Kidney capillary endothelial cell (primary cell): ENCODE results near the gene PIMREG.
"Not testable (repeated sequence)": the region's sequence is repeated elsewhere in the genome, so short reads cannot be mapped to it uniquely, and the experiment has no call there.

ENCODE experiments used
- DNase-seq: peaks from one replicate; pipeline ENCODE4 v3.0.0-alpha.2; 2018; ENCODE audit warnings: low spot score

Gene PIMREG

GRCh38 chr17:6479622-6480302 is 35.5 kb downstream of the PIMREG start:
- DNase-seq, result no peak

- no peak for DNase-seq
Observed at GRCh38 chr17:6480303-6480675, 36.0 kb downstream of the PIMREG start.

DNA sequence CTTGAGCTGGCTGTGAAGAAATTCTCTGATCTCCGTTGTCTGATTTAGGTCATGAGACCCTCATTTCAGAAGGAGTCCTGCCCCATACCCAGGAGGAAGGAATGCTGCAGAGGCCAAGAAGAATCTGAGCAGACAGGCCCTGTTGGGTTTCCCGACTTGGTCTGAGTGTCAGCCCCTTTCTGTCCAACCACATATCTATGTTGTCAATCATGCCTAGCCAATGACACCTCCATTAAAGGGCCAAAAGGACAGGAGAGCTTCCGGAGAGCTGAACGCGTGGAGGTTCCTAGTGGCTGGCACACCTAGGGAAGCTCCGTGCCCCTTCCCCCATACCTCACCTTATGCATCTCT is 37.8 kb downstream of the PIMREG start:
- DNase-seq, result no peak

DNA sequence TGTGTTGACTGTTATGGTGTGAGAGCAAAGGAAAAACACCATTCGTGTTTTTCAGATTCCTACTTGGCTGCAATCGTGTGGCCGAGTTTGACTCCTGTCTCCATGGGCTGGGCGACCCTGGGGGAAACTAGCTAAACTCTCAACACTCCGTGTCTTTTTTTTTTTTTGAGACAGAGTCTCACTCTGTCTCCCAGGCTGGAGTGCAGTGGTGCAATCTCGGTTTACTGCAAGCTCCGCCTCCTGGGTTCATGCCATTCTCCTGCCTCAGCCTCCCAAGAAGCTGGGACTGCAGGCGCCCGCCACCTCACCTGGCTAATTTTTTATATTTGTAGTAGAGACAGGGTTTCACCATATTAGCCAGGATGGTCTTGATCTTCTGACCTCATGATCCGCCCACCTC is 38.5 kb downstream of the PIMREG start:
- DNase-seq, result not testable (repeated sequence)

GRCh38 chr17:6483507-6483906 is 39.3 kb downstream of the PIMREG start:
- DNase-seq, result no peak

GRCh38 chr17:6485646-6486412 is 41.6 kb downstream of the PIMREG start:
- DNase-seq, result no peak

DNA sequence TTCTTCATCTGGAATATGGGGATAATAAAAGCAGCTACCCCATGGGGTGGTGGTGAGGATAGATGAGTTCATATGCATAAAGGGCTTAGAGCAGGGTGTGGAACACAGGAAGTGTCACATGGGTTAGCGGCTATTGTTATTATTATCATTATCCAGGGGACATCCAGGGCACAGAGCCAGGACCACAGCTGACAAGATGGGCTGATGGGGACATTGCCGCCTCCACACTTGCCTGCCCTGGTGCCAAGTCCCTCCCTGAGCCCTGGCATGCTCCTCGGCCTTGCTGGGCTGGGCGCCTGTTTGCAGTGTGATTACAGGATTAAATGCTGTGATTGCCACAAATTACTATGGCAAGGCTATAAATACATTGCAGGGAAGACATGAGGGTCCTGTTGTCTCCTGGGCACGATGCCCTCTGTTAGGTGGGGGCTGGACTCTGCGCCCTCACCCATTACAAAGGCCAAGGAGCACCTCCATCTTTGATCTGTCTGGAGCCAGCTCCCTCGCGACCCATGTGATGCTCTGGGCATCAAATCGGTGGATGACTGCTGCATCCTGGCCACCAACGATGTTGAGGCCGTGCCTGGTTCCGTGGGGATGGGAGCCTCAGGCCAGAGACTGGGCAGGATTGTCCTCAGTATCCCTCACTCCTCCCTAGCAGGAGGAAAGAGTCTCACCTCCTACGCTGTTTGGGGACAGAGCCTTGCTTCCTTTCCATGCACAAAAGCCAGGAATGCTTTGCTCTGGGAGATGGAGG is 43.2 kb downstream of the PIMREG start:
- DNase-seq, result no peak

GRCh38 chr17:6488008-6488539 is 43.8 kb downstream of the PIMREG start:
- no peak for DNase-seq

GRCh38 chr17:6489016-6489550 is 44.8 kb downstream of the PIMREG start:
- DNase-seq, result no peak

- DNase-seq, result no peak
Observed at GRCh38 chr17:6491071-6491700, 46.9 kb downstream of the PIMREG start.

GRCh38 chr17:6492892-6493674 is 48.8 kb downstream of the PIMREG start:
- no peak for DNase-seq

- no peak for DNase-seq
Observed at GRCh38 chr17:6494239-6494941, 50.1 kb downstream of the PIMREG start.

DNA sequence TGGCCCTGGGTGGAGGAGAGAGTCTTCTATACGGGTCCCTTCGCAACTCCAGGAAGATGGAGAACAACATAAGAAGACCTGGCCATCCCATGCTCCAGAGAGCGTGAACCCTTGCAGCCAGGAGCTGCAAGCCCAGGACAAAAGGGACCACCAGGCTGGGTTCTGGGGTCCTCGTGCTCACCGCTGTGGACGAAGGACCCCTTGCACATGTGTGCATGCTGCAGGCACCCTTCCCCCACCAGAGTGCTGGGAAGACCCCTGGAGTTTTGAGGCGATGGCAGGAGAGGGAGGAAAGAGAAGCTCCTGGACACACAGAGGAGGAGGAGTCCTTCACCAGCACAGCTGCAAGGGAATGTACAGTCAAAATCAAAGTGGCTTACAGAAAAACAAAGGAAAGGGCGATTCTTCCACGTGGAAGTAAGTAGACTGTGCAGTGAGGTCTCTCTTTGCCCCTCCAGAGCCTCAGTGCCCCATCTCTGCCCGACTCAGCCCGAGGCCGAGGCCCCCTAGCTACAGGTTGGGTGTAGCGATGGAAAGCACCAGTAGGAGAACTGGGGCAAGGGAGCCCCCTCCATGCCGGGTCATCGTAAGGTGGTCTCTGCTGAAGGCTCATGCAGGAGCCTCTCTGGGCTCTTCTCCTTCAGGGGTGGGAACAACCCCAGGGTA is 51.3 kb downstream of the PIMREG start:
- no peak for DNase-seq

DNA sequence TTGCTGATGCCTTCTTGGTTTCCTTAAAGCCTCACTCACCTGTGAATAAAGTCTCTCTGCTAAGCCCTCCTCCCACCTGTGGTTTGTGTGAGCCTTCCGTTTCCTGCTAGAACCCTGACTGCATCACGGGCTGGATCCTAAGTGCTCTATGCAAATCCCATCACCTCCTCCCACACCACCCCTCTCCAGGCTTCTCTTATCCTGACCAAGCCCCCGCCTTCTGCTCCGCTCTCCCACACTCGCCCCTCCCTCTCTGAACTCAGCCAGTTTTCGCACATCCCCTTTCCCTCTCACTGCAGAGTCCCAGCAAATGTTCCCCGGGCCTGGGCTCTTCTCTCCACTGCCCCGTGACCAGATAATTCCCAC is 51.8 kb downstream of the PIMREG start:
- no peak for DNase-seq

DNA sequence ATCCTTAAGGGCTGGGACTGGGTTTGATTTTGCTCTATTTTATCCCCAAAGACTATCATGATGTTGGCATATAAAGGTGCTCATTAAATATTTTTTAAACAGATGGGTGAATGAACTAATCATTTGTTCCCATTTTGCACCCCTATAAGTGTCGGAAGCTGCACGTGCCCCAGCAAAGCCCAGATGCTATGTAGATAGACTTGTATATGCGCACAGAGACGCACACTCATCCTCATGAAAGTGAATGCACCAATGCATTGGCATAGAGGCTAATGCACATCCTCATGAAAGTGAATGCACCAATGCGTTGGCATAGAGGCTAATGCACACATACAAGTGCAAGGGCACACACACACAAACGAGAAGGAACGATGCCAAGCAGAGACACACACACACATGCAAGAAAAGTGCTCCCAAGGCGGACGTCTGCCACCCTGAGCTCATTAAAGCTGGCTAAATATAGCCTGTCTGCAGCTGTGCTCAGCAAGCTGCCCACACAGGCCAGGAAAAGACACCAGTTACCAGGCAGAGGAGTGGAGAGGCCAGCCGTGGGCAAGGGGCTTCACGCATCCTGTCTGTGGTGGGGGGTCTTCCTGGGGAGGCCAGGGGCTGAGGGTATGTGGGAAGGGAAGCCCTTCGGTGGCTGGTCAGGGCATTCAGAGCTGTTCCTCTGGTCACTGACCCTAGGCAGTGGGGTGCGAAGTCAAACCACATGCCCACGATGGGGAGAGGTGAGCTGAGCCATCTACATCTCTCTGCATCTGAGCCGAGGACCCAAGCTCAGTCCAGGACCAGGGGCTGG is 52.6 kb downstream of the PIMREG start:
- no peak for DNase-seq

- no peak for DNase-seq
Observed at GRCh38 chr17:6497496-6498221, 53.4 kb downstream of the PIMREG start.

DNA sequence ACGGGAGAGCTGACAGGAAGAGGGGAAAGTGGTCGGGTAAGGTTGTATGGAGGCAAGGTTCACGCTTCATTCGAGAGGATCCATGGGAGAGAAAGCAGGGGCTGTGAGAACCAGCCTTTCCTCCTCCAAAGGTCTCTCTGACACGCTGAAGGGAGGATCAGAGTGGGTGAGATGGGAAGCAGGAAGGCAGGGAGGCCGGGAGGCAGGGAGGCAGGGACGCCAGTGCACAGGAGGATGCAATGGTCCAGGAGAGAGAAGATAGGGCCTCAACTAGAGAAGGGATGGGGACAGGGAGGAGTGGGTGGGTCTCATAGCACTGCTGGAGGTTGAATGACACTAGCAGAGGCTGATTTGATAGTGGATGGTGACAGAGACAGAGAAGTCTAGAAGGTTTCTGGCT is 54.1 kb downstream of the PIMREG start:
- no peak for DNase-seq

DNA sequence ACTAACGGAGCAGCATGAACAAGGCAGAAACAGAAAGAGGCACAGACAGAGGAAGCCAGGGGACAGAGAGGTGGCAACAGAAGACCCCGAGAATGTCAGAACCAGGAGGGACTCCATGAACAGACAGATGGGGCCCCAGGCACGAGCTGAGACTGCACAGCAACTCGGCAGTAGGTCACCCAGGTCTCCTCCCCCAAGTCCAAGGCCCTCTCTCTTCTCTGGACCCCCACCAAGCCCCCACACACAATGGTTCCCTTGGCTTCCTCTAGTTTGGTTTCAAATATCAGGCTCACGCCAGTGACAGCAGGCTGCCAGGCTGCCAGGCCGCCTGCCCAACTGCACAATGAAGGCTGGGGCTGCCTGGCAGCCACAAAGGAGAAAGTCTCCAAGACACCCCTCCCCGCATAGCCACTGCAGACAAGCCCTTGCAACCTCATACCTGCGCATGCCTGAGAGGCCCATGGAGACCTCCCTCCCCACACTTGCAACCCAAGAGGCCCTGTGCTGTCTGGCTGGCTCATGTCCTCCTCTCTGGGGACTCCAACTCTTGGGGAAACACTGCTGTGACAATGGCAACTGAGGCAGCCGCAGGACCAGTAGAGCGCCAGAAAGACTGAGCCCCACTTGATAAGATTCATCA is 54.8 kb downstream of the PIMREG start:
- no peak for DNase-seq
